Fibroblast of peridontal ligament (primary cell): ENCODE measurements around the gene NNMT.

Experiments used
- DNase-seq: peaks from one replicate; pipeline ENCODE4 v3.0.0-alpha.2; 2010; ENCODE audit errors: extremely low read depth

NNMT gene

GRCh38 chr11:114295676-114296604 is at the start of gene NNMT:
Gene NNMT, plus strand, starts transcription at chr11:114296399. Its CDS starts 158 bp downstream, at chr11:114296557.
- DNase-seq = peak; percentile 99

GRCh38 chr11:114247070-114247789 is 49.0 kb upstream of the NNMT start:
- no peak for DNase-seq

DNA sequence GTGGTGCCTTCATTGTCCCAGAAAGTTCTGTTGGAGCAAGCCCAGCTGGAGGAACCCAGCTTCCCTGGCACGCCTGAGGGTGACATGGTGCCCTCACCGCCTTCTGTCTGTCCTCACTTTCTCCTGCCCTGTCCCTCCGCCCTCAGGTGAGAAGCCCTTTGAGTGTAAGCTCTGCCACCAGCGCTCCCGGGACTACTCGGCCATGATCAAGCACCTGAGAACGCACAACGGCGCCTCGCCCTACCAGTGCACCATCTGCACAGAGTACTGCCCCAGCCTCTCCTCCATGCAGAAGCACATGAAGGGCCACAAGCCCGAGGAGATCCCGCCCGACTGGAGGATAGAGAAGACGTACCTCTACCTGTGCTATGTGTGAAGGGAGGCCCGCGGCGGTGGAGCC is 46.0 kb upstream of the NNMT start:
- no peak for DNase-seq

DNA sequence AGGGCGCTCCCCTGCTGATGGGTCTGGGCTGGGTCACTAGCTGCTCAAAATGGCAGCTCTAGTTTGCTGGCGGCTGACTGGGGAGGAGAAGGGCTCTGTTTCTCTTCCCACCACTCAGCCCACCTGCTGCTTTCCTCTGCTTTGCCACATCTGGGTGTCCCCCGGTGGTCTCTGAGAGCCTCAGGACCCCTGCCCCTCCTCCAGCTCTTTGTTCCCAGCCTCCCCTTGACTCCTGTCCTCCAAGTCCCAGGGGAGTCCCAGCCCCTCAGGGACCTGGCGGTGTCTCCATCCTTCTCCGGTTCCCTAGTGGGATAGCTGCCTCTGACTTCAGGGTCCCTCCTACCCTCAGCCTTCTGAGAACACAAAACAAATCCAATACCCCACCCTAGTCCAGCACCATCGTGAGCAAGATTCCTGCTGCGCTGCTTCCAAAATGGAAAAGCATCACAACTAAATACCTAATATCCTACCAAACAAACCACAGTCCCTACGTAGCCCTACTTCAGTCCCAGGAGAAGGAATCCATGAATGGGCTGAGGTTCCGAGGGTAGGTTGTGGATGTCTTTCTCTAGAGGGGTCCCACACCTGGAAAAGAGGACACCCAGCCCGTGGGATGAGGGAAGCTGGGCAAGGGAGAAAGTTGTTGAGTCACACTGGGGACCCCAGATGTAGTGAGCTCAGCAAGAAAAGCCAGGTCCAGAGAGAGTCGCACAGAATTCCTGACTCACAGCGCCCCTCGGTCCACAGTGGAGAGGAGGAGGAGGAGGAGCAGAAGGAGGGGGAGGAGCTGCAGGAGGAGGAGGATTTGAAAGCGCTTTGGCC is 45.0 kb upstream of the NNMT start:
- DNase-seq = no peak

DNA sequence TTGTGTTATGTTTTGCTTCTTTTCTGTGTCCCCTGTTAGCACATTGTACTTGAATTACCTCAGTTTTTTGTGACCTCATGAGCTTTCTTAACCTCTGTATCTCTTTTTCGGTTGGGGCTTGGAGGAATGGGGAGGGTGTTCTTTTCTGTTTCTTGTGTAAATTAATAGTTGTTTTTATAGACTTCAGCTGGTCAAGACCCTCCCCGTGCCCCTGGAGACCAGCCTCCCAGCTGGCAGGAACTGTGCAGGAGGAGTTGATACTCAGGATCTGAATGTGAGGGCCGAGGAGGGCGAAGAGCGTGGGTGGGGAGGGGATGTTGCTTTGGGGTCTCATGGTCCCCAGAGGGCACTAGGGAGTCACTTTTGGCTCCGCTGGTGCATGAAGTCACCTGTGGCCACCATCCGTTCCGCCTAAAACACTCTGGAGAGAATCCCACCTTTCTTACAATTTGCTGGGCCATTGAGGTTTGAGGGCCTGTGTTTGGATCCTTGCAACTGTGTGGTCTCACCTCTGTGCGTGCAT is 44.3 kb upstream of the NNMT start:
- DNase-seq = no peak

- DNase-seq = no peak
Measured at GRCh38 chr11:114252767-114253166, 43.4 kb upstream of the NNMT start.

DNA sequence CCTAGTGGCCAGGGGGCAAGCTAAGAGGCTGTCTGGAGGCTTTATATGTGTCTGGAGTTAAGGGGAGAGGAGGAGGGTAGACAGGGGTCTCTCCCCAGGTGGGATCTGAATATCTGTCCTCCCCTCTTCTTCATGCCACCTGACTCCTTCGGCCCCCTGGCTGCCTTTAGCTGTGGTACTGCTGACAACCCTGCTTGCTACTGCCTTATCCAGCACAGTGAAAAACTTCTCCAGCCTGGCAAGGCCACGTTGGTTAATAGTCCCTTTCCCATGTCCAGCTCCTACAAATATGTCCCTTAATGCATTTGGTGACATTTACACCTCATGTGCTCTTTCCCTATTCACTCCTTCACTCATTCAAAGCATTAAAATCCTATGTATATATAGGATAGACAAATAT is 42.4 kb upstream of the NNMT start:
- no peak for DNase-seq

DNA sequence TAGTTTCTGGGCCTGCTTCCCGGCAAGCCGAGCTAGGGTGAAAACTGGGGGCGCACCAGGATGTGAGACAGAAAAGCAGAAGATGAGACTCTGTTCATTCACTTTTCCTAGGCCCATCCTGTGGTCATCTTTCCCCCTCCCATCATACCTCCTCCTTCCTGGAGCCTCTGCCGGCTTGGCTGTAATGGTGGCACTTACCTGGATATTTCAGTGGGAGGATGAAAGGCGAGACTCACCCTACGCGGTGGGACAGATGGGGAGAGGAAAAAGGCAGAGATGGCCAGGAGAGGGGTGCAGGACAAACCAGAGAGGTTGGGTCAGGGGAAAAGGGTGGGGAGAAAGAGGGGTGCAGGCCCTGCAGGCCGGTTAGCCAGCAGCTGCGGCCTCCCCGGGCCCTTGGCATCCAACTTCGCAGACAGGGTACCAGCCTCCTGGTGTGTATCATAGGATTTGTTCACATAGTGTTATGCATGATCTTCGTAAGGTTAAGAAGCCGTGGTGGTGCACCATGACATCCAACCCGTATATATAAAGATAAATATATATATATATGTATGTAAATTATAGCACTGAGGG is 41.5 kb upstream of the NNMT start:
- DNase-seq = no peak

- no peak for DNase-seq
Measured at GRCh38 chr11:114255289-114255688, 40.9 kb upstream of the NNMT start.

- DNase-seq = no peak
Measured at GRCh38 chr11:114256176-114256966, 39.8 kb upstream of the NNMT start.

GRCh38 chr11:114256967-114257286 is 39.3 kb upstream of the NNMT start:
- DNase-seq = no peak

GRCh38 chr11:114257621-114258558 is 38.3 kb upstream of the NNMT start:
- no peak for DNase-seq

DNA sequence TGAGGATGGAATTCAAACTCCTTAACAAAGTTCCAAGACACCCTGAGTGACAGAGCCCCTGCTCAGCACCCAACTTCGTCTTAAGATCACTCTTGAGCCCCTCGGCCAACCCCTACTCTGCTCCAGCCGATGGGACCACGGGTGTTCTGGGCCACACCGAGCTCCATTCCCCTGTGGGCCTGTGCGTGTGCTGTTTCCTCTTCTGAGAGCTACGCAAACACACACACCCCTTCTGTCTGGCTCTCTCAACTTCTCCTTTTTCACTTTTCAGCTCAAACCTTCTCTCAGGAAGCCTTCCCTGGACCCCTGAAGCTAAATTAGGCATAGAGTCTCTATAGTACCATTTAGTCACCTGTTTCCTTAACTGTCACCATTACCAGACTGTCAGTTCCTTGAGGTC is 37.5 kb upstream of the NNMT start:
- DNase-seq = no peak

DNA sequence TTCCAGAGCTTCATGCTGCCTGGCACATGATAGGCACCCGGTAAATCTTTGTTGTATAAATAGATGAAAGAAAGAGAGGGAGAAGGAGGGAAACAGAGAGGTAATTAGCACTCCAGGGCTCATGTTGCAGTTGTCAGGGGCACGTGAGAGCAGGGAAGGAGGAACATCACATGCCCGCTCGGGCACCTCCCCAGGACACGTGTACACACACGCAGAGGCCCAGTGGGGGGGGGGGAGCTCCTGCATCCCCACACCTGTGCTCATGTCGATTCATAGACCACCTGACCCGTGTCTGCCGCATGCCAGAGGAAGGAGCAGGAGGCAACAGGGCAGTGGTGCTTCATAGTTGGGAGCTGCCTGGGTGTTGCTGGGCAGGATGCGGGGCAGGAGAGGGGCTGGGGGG is 37.1 kb upstream of the NNMT start:
- DNase-seq = no peak

DNA sequence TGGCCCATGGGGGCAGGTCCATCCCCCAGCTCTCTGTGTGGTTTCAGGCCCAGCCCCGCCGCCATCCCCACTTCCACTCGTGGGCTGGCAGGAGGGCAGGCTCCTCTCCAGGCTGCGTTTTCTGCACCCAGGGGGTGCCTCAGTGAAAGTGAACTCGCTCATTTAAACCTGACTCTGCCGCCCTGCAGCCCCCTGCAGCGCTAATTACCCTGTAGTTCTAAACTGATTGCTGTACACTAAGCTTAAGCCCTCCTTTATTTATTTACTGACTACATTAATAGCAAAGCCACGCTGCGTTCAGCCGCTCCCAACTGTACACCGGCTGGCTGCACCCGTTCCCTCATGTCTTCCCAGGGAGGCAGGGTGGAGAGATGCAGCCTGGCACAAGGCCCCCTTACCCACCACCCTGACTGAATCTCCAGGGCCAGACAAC is 36.6 kb upstream of the NNMT start:
- no peak for DNase-seq

GRCh38 chr11:114260077-114260476 is 36.1 kb upstream of the NNMT start:
- DNase-seq = no peak

DNA sequence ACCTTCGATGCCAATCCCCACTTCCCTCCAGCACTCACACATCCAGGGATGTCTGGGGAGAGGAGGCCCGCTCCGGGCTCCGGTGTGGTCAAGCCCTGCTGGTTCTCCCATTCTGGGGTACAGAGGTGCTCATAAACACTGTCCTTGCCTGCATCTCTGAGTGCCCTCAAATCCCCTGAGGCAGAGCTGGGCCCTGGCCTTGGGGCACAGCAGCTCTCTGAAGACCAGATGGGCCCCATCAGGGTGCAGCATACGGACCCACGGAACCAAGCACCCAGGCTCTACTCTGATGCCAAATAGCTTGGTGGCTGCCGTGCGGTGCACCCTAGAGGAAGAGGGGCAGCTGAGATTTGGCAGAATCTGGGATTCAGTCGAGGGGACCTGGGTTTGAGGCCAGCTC is 35.7 kb upstream of the NNMT start:
- no peak for DNase-seq

GRCh38 chr11:114261791-114262190 is 34.4 kb upstream of the NNMT start:
- no peak for DNase-seq

GRCh38 chr11:114262681-114263512 is 33.3 kb upstream of the NNMT start:
- peak; percentile 58 for DNase-seq
